Stimulated activated naive CD8-positive, alpha-beta T cell treated with anti-CD3 and anti-CD28 coated beads, Interleukin-15, Interleukin-2, amounts not matched to agents 100 ng/mL and 50 ng/mL, for 24 hours (primary cell): Measurements from ENCODE around the gene PRTG.
"Not testable (repeated sequence)": the region's sequence is repeated elsewhere in the genome, so short reads cannot be mapped to it uniquely, and the experiment has no call there.

ENCODE experiments used
- H3K27ac Mint-ChIP-seq: one replicate; pipeline ENCODE4 v1.8.0; 2021; ENCODE audit warnings: mild to moderate bottlenecking, mixed read lengths
- H3K27me3 Mint-ChIP-seq: one replicate; pipeline ENCODE4 v1.8.0; 2021; ENCODE audit warnings: mixed read lengths
- H3K36me3 Mint-ChIP-seq: one replicate; pipeline ENCODE4 v1.8.0; 2021; ENCODE audit warnings: low read depth, mixed read lengths
- H3K4me1 Mint-ChIP-seq: one replicate; pipeline ENCODE4 v1.8.0; 2021; ENCODE audit warnings: low read depth, mixed read lengths
- H3K4me3 Mint-ChIP-seq: one replicate; pipeline ENCODE4 v1.8.0; 2021; ENCODE audit warnings: mild to moderate bottlenecking, mixed read lengths
- H3K9me3 Mint-ChIP-seq: one replicate; pipeline ENCODE4 v1.8.0; 2021; ENCODE audit warnings: mixed read lengths

The PRTG gene

DNA sequence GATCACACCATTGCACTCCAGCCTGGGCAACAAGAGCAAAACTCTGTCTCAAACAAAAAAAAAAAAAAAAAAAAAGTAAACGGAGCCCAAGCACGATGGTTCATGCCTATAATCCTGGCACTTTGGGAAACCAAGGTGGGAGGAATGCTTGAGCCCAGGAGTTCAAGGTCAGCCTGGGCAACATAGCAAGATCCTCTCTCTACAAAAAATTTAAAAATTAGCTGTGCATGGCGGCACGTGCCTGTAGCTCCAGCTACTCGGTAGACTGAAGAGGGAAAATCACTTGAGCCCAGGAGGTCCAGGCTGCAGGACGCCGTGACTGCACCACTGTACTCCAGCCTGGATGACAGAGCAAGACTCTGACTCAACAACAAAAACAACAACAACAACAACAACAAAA lies 9.5 kb downstream of the PRTG start:
- not testable (repeated sequence) for H3K9me3 Mint-ChIP-seq, H3K36me3 Mint-ChIP-seq, H3K4me1 Mint-ChIP-seq, H3K4me3 Mint-ChIP-seq, H3K27ac Mint-ChIP-seq
- peaks cover 35% of the 10 kb centered on the region for H3K27me3 Mint-ChIP-seq

DNA sequence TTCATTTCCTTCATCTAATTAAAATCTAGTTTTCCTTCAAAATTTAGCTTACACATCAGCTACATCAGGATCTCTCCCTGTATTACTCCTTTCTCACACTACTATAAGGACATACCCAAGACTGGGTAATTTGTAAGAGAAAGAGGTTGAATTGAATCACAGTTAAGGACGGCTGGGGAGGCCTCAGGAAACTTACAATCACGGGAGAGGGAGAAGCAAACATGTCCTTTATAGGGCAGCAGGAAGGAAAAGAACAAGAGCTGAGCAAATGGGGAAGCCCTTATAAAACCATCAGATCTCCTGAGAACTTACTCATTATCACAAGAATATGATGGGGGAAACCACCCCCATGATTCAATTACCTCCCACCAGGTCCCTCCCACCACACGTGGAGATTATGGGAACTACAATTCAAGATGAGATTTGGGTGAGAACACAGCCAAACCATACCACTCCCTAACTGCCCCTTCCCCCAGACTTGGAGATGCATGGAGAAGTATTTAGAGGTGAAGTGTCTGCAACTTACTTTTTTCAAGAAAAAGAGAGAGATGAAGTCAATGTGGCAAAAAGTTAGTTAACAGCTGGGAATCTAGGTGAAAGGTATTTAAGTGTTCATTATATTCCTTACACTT lies 21.3 kb downstream of the PRTG start:
- no peaks in the 10 kb centered on the region for H3K36me3 Mint-ChIP-seq
- no peaks in the 10 kb centered on the region for H3K9me3 Mint-ChIP-seq
- H3K27ac Mint-ChIP-seq = no peak overlapping the region
- peaks cover 40% of the 10 kb centered on the region for H3K27me3 Mint-ChIP-seq
- no peak overlapping the region for H3K4me3 Mint-ChIP-seq
- H3K4me1 Mint-ChIP-seq = peaks cover 5% of the 10 kb centered on the region

DNA sequence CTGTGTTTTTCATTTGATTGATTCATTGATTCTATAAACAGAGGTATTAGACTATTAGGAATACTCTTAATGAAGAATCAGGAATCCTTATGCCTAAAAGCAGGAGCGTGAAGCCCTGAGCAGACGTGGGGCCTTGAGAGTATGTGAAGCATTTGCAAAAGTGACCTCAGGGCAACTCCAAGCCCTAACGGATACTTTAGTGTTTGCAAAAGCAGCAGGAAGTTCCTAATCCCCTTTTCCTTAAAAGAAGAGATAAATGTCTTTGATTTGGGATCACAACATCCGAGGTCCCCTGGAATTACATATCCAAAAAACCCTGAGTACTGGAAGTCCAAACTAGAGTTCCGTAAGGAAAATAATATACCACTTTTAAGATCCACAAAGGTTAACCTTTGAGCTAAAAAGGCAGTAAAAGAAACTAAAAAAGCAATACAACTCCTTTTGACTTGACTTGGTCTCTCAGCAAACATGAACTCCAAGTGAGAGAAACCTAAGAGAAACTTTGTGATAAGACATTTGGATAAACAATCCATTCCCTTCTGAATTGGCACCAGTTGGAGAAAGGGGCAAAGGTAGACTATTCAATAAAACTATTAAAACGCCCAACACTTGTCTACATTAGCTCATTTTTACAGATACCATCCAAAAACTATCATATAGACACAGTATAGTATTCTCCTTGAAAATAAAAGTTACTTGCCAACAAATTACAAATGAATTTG lies 27.4 kb downstream of the PRTG start:
- no peaks in the 10 kb centered on the region for H3K9me3 Mint-ChIP-seq
- H3K27ac Mint-ChIP-seq = no peak overlapping the region
- H3K4me1 Mint-ChIP-seq = no peaks in the 10 kb centered on the region
- peaks cover 14% of the 10 kb centered on the region for H3K27me3 Mint-ChIP-seq
- no peaks in the 10 kb centered on the region for H3K36me3 Mint-ChIP-seq
- H3K4me3 Mint-ChIP-seq = no peak overlapping the region

DNA sequence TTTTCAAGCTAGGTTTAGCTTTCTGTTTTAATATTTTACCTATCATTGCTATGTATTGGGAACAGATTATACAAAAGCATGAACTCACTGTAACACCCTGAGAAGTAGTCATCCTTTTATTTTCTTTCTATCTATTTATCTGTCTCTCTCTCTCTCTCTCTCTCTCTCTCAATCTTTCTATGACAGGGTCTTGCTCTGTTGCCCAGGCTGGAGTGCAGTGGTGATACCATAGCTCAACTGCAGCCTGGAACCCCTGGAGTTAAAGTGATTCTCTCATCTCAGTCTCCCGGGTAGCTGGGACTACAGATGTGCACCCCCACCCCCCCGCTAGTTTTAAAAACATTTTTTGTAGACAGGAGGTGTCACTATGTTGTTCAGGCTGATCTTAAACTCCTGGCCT lies 28.9 kb downstream of the PRTG start:
- H3K27me3 Mint-ChIP-seq = peaks cover 14% of the 10 kb centered on the region
- H3K36me3 Mint-ChIP-seq = no peaks in the 10 kb centered on the region
- H3K9me3 Mint-ChIP-seq = no peaks in the 10 kb centered on the region
- no peak overlapping the region for H3K27ac Mint-ChIP-seq
- no peak overlapping the region for H3K4me3 Mint-ChIP-seq
- no peaks in the 10 kb centered on the region for H3K4me1 Mint-ChIP-seq

DNA sequence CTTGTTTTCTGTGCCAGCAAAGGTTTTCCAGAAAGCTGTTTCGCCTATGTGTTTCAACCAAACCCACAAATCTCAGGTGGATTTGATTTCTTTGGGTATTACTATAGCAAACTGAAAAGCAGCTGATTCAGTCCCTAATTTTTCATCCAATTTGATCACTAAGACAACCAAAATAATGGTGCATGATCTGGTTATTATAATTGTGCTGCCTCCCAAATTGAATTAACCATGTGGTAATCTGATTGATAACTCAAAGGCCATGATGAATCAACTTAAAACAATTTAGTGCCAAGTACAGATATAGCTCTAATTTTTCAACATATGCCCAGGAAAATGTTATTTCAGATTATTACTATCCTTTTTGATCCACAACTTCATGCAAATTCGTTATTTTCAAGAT lies 30.6 kb downstream of the PRTG start:
- Mint-ChIP-seq H3K9me3 (no peaks in the 10 kb centered on the region), H3K27me3 (peaks cover 6% of the 10 kb centered on the region), H3K36me3 (no peaks in the 10 kb centered on the region), H3K27ac (no peak overlapping the region), H3K4me3 (no peak overlapping the region), H3K4me1 (no peaks in the 10 kb centered on the region)

DNA sequence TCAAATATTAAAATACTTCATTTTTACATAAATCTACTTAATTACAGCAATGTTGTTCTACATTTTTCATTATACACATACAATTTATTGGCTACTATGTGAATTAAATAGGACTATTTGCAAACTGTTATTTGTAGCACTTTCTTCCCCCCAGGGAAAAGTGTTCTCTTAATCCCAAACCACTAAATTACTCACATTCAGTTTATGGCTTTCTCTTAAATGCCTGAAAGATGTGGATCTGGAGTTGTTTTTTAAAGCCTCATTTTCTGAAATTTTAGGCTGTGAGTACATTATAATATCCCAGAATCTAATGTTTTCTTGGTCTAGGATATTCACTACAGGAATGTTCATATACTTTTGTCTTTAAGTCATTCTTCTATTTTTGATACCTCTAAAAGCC lies 32.7 kb downstream of the PRTG start:
- Mint-ChIP-seq H3K4me1 (no peaks in the 10 kb centered on the region), H3K27me3 (peaks cover 3% of the 10 kb centered on the region), H3K36me3 (no peaks in the 10 kb centered on the region), H3K4me3 (no peak overlapping the region), H3K27ac (no peak overlapping the region), H3K9me3 (no peaks in the 10 kb centered on the region)

DNA sequence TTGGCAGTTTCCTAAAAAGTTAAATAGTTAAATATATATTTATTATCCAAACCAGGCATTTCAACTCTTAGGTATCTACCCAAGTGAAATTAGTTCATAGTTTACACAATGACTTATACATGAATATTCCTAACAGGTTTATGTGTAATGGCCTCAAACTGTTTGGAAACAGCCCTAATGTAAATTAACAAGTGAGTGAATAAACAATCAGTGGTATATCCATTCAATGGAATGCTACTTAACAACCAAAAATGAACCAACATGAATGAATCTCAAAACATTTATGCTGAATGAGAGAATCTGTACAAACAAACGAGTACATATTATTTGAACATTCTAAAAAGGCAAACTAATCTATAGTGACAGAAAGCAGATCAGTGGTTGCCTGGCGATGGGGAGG lies 33.5 kb downstream of the PRTG start:
- H3K27ac Mint-ChIP-seq = no peak overlapping the region
- H3K36me3 Mint-ChIP-seq = no peaks in the 10 kb centered on the region
- H3K4me3 Mint-ChIP-seq = no peak overlapping the region

DNA sequence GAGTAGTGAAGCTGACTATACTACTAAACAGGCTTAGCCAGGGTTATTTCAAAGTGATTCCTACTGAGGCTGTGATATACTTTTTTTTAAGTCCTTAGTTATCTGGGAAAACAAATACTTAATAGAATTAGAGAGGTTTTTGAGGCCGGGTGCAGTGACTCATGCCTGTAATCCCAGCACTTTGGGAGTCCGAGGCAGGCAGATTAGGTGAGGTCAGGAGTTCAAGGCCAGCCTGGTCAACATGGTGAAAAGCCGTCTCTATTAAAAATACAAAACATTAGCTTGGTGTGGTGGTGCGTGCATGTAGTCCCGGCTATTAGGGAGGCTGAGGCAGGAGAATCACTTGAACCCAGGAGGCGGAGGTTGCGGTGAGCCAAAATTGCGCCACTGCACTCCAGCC lies 34.2 kb downstream of the PRTG start:
- H3K27ac Mint-ChIP-seq = no peak overlapping the region
- no peaks in the 10 kb centered on the region for H3K4me1 Mint-ChIP-seq
- peaks cover 3% of the 10 kb centered on the region for H3K27me3 Mint-ChIP-seq
- no peak overlapping the region for H3K4me3 Mint-ChIP-seq
- H3K9me3 Mint-ChIP-seq = no peaks in the 10 kb centered on the region
- H3K36me3 Mint-ChIP-seq = no peaks in the 10 kb centered on the region

More for the DNA sequence above, 33.5 kb downstream of the PRTG start:
- Mint-ChIP-seq H3K9me3 (no peaks in the 10 kb centered on the region), H3K27me3 (peaks cover 3% of the 10 kb centered on the region), H3K4me1 (no peaks in the 10 kb centered on the region)

DNA sequence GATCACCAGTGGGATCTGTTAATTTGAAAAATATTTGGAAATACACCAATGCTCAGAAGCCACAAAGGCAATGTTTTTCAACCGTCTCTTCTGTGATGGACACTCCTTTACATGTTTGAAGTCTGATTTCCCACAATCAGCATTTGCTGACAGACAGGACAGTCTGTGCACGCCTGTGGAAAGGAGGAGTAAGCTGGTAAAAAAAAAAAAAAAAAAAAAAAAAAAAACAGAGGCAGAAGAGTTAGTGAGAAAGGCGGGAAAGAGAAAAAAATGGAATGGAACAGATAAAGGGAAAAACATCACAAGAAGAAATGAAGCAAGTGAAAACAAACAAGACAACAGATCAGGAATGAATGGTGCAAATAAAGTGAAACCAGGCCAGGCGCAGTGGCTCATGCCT lies 35.0 kb downstream of the PRTG start:
- Mint-ChIP-seq H3K4me1 (no peaks in the 10 kb centered on the region), H3K4me3 (no peak overlapping the region), H3K36me3 (no peaks in the 10 kb centered on the region), H3K27ac (no peak overlapping the region), H3K9me3 (no peaks in the 10 kb centered on the region), H3K27me3 (peaks cover 3% of the 10 kb centered on the region)

DNA sequence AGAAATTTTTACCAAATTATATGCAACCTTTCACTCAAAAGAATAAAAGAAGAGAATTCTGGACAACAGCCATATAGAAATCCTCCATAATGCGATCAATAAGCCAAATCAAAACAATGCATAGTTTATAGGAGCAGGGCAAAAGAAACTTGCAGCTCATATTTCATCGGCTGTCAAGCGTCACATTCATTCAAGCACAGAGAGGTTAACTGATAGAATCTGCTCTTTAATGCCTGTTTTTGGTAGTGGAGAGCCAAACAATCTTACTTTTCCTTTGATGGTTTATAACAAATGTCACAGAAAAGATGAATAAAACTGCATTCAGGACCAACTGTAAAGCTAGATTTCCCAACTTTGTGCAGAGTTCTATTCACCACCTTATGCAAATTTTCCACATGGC lies 35.4 kb downstream of the PRTG start:
- H3K27me3 Mint-ChIP-seq = peaks cover 3% of the 10 kb centered on the region
- no peaks in the 10 kb centered on the region for H3K9me3 Mint-ChIP-seq
- H3K27ac Mint-ChIP-seq = no peak overlapping the region
- no peaks in the 10 kb centered on the region for H3K36me3 Mint-ChIP-seq
- no peak overlapping the region for H3K4me3 Mint-ChIP-seq
- H3K4me1 Mint-ChIP-seq = no peaks in the 10 kb centered on the region

DNA sequence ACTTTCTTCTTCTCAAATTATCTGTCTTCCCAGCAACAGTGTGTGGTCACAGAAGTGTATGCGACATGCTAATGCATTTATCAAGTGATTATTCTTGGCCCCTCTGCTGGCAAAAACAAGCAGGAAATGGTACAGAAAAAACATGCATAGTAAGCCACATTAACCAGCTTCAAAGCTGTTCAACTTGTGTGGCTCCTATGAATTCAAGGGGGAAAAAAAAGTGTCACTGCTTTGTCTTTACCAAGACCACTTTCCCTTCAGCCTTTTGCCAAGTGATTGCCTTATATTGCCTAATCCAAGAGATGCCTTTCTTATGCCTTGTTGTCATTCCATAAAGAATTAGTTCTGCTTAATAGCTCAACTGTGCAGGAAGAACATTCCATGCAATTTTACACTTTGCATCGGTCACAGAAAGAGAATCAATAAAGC lies 39.1 kb downstream of the PRTG start:
- Mint-ChIP-seq H3K9me3 (no peaks in the 10 kb centered on the region), H3K36me3 (no peaks in the 10 kb centered on the region)

DNA sequence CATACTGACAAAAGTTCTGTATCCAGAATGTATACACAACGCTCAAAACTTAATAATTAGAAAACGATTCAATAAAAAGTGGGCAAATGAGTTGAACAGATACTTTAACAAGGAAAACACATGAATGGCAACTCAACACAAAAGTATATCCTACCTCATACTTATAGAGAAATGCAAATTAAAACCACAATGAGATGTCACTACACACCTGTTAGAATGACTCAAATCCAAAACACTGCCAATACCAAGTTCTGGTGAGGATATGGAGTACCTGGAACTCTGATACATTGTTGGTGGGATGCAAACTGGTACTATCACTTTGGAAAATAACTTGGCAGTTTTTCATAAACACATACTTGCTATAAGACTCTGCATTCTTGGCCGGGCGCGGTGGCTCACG lies 42.1 kb downstream of the PRTG start:
- no peak overlapping the region for H3K27ac Mint-ChIP-seq
- no peaks in the 10 kb centered on the region for H3K27me3 Mint-ChIP-seq
- H3K36me3 Mint-ChIP-seq = no peaks in the 10 kb centered on the region

More for the DNA sequence above, 39.1 kb downstream of the PRTG start:
- Mint-ChIP-seq H3K27me3 (no peaks in the 10 kb centered on the region), H3K4me1 (no peaks in the 10 kb centered on the region), H3K27ac (no peak overlapping the region), H3K4me3 (no peak overlapping the region)

DNA sequence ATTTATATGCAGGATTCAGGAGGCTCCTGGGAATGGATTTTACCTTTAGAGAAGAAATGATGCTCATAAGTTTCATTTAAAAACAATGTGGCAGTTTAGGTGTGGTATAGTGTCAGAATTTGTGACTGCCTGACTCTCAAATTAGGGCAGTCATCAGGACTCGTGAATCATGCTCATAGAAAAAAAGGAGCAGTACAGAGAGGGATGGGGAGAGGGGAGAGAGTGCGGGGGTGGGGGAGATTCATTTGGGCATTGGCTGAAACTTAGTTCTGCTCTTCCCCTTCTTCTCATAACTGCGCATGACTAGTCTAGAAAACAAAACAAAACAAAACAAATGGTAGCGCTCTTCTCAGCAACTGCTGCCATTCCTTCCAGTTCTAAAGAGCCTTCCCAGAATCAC lies 44.3 kb downstream of the PRTG start:
- Mint-ChIP-seq H3K36me3 (no peaks in the 10 kb centered on the region), H3K27me3 (no peaks in the 10 kb centered on the region), H3K9me3 (no peaks in the 10 kb centered on the region)

More for the DNA sequence above, 42.1 kb downstream of the PRTG start:
- no peak overlapping the region for H3K4me3 Mint-ChIP-seq
- no peaks in the 10 kb centered on the region for H3K4me1 Mint-ChIP-seq
- H3K9me3 Mint-ChIP-seq = no peaks in the 10 kb centered on the region

DNA sequence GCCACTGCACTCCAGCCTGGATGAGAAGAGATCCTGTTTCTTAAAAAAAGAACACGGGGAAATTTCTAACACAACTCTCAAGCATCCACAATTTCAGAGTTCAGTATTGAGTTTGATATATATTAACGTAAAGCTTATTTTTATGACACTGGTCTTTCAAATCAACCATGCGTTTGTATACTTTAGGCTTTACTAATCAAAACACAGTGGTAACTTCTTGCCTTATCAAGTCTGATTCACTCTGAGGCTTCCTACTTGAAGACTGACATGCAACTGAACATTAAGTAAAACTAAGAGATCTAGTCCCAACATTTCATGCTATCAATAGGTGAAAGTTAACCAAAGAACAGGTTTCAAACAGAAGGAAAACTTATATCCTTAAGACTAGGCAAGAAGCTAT lies 46.7 kb downstream of the PRTG start:
- no peaks in the 10 kb centered on the region for H3K4me1 Mint-ChIP-seq
- H3K27me3 Mint-ChIP-seq = no peaks in the 10 kb centered on the region
- no peaks in the 10 kb centered on the region for H3K9me3 Mint-ChIP-seq
- no peak overlapping the region for H3K27ac Mint-ChIP-seq
- no peaks in the 10 kb centered on the region for H3K36me3 Mint-ChIP-seq
- H3K4me3 Mint-ChIP-seq = no peak overlapping the region

More for the DNA sequence above, 44.3 kb downstream of the PRTG start:
- no peak overlapping the region for H3K4me3 Mint-ChIP-seq
- H3K27ac Mint-ChIP-seq = no peak overlapping the region
- H3K4me1 Mint-ChIP-seq = no peaks in the 10 kb centered on the region

DNA sequence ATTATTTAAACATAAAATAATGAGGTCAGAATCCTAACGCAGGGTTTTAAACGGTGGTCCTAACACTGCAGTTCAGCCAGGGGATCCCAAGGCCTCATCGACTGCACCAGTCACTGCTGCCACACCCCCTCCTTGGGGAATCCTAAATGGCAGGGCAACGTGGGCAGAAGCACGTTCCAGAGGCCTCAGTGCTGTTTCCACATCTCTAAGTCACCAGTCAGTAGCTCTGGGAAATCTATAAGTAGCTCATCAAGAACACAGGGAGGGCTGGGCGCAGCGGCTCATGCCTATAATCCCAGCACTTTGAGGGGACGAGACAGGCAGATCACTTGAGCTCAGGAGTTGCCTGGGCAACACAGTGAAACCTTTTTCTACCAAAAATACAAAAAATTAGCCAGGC lies 47.5 kb downstream of the PRTG start:
- H3K36me3 Mint-ChIP-seq = no peaks in the 10 kb centered on the region
- H3K9me3 Mint-ChIP-seq = no peaks in the 10 kb centered on the region
- no peaks in the 10 kb centered on the region for H3K4me1 Mint-ChIP-seq
- H3K27ac Mint-ChIP-seq = no peak overlapping the region
- no peaks in the 10 kb centered on the region for H3K27me3 Mint-ChIP-seq
- H3K4me3 Mint-ChIP-seq = no peak overlapping the region

DNA sequence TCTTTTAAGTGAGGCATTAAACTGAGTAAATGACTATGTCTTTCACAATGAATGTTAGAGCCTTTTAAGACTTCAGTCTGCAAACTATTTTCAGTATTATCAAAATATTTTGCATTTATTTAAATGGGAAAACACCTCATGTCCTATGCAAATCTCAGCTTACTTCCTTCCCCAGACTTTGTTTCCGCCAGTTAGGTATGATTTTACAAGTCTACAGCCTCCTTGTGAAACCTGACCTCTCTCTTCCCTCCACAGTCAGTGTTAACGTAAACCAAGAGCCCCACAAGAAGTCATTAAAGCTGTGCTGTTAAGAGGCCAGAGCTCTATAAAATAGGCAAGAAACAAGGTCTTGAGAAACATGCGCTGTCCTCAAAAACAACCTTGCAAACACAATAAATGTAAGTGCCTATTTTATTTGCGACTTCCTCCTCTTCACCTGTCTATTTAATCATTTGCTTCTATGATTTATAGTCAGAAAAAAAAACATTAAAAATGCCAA lies 48.3 kb downstream of the PRTG start:
- no peaks in the 10 kb centered on the region for H3K9me3 Mint-ChIP-seq

More for the DNA sequence above, 48.3 kb downstream of the PRTG start:
- Mint-ChIP-seq H3K27me3 (no peaks in the 10 kb centered on the region), H3K4me3 (no peak overlapping the region), H3K36me3 (no peaks in the 10 kb centered on the region), H3K27ac (no peak overlapping the region), H3K4me1 (no peaks in the 10 kb centered on the region)
